OCI-LY7 (cell line): ENCODE measurements around the gene DPYD.

Source experiments
- EZH2phosphoT487 ChIP-seq: fragments of 200-600 bp; sonication (generic); IDR thresholded peaks from 2 replicates; pipeline ENCODE4 v1.6.1; 2018; ENCODE audit warnings: low read depth, borderline replicate concordance, mild to moderate bottlenecking, mixed run types, antibody characterized with exemption, low read length, moderate library complexity, mixed read lengths
- TF ChIP-seq, protein P1 (sequence below): fragments of 200-600 bp; sonication (generic); conservative IDR thresholded peaks from 2 replicates; pipeline ENCODE4 v1.5.1; 2014; ENCODE audit warnings: mild to moderate bottlenecking, antibody characterized with exemption, low read length, moderate library complexity, mixed read lengths

DNA sequence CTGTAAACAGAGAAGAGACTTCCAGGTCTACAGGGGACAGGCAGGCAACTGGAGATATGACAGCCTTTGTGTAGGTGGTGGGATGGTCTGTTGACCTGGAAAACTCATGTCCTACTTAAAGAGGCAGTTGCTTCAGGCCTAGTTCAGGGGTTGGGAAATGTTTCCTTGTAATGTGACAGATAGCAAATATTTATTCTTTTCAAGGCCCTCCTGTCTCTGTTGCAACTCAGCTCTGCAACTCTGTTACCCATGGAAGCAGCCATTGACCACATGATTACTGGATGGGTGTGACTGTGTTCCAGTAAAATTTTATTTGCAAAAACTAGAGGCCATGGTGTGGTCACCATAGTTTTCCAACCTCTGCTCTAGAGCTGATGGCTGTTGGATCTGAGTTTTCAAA lies 857.3 kb downstream of the DPYD start:
- TF ChIP-seq, protein P1, sequence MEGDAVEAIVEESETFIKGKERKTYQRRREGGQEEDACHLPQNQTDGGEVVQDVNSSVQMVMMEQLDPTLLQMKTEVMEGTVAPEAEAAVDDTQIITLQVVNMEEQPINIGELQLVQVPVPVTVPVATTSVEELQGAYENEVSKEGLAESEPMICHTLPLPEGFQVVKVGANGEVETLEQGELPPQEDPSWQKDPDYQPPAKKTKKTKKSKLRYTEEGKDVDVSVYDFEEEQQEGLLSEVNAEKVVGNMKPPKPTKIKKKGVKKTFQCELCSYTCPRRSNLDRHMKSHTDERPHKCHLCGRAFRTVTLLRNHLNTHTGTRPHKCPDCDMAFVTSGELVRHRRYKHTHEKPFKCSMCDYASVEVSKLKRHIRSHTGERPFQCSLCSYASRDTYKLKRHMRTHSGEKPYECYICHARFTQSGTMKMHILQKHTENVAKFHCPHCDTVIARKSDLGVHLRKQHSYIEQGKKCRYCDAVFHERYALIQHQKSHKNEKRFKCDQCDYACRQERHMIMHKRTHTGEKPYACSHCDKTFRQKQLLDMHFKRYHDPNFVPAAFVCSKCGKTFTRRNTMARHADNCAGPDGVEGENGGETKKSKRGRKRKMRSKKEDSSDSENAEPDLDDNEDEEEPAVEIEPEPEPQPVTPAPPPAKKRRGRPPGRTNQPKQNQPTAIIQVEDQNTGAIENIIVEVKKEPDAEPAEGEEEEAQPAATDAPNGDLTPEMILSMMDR, result no peak
- no peak for TF ChIP-seq EZH2phosphoT487
